GM13976 (cell line): Measurements from ENCODE around the gene XXYLT1.

Source experiments
- DNase-seq: peaks from one replicate; pipeline ENCODE4 v3.0.0; 2012; ENCODE audit warnings: low spot score
- in situ Hi-C: fragments of 300-500 bp; cut with MboI; formaldehyde crosslinking; loops from one replicate; pipeline ENCODE4 v1.12.0; 2022; ENCODE audit warnings: low sequenced_read_pairs, mixed read lengths, inconsistent platforms; ENCODE audit not compliant: unreplicated experiment
- TF ChIP-seq, protein P1 (sequence below): IDR thresholded peaks from 2 replicates; pipeline ENCODE4 v1.5.1; 2012; ENCODE audit warnings: borderline replicate concordance, mild to moderate bottlenecking; ENCODE audit not compliant: insufficient read depth; ENCODE audit errors: extremely low read depth, missing control alignments, control extremely low read depth

The XXYLT1 gene

DNA sequence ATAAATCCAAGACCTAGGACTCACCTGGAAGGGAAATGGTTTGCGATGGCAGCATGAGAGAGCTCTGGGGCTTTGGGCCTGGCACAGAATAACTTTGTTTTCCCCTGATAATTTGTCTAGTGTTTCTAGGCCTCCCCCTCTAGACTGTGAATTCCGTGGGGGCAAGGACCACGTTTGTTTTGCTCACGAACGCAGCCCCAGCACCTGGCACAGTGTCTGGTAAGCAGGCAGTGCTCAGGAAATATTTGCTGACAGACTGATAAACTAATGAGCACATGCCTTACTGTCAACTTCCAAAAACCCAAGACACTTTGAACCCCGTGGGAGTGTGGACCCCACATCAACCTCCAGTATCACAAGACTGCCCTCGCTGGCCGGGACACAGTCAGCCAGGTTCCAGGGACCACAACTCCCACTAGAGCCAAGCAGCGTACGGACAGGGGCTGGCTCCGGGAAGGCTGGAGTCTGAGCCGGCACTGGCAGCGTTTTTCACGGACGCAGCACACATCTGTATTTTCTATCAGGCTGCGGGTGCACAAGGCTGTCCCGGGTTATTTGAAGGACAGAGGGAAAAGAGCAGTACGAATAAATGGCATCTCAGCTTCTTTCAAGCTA, 146.5 kb downstream of the XXYLT1 start:
- TF ChIP-seq, protein P1, sequence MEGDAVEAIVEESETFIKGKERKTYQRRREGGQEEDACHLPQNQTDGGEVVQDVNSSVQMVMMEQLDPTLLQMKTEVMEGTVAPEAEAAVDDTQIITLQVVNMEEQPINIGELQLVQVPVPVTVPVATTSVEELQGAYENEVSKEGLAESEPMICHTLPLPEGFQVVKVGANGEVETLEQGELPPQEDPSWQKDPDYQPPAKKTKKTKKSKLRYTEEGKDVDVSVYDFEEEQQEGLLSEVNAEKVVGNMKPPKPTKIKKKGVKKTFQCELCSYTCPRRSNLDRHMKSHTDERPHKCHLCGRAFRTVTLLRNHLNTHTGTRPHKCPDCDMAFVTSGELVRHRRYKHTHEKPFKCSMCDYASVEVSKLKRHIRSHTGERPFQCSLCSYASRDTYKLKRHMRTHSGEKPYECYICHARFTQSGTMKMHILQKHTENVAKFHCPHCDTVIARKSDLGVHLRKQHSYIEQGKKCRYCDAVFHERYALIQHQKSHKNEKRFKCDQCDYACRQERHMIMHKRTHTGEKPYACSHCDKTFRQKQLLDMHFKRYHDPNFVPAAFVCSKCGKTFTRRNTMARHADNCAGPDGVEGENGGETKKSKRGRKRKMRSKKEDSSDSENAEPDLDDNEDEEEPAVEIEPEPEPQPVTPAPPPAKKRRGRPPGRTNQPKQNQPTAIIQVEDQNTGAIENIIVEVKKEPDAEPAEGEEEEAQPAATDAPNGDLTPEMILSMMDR: no peak
- no peak for DNase-seq
- in situ Hi-C loops: no loop called here

GRCh38 chr3:195123281-195123691, 147.7 kb downstream of the XXYLT1 start:
- TF ChIP-seq, protein P1: no peak
- in situ Hi-C loops: no loop called here
- no peak for DNase-seq

DNA sequence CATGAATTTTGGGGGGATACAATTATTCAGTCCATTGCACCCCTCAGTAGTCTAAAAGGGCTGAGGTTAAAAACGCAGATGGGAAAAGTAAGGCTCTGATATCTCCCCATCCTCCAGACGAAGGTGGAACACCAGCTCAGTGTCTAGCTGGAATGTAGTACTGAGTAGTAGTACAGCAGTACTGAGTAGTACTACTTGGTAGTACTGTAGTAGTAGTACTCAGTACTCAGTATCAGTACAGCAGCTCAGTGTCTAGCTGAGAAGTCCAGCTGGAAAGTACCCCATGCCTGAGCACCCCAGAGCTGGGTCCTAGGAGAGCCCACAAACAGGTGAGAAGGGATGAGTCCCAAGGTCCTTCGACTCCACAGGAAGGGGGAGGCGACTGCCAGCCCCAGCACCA, 148.7 kb downstream of the XXYLT1 start:
- in situ Hi-C loops: no loop called here
- DNase-seq: no peak
- TF ChIP-seq, protein P1: no peak

GRCh38 chr3:195120267-195120601, 150.7 kb downstream of the XXYLT1 start:
- in situ Hi-C loops: no loop called here
- TF ChIP-seq, protein P1: no peak
- no peak for DNase-seq

GRCh38 chr3:195119461-195120266, 151.3 kb downstream of the XXYLT1 start:
- no peak for DNase-seq
- TF ChIP-seq, protein P1: no peak
- in situ Hi-C loops: no loop called here

GRCh38 chr3:195118671-195119070, 152.3 kb downstream of the XXYLT1 start:
- no peak for DNase-seq
- in situ Hi-C loops: no loop called here
- TF ChIP-seq, protein P1: no peak
